Tibial nerve (tissue), 4 donors: Measurements from ENCODE around the gene GUK1.

Source experiments
- CTCF ChIP-seq, 5 experiments: fragments of 200-600 bp in 3 of 5; fragments of 450-650 bp in 2 of 5; sonication (generic) in 3 of 5; IDR thresholded peaks; one replicate each; pipeline ENCODE4 v1.5.1; 2016 to 2019; ENCODE audit warnings: antibody characterized with exemption in 5 of 5, mild to moderate bottlenecking in 3 of 5, moderate library complexity in 2 of 5
- EP300 ChIP-seq, 2 donors: sonication (generic); formaldehyde crosslinking; IDR thresholded peaks; one replicate each; pipeline ENCODE4 v1.6.1; 2017; ENCODE audit warnings: antibody characterized with exemption in 2 of 2, mild to moderate bottlenecking in 1 of 2
- POLR2A ChIP-seq, 2 donors: fragments of 450-650 bp; IDR thresholded peaks; one replicate each; pipeline ENCODE4 v1.6.1; 2017; ENCODE audit warnings: antibody characterized with exemption in 2 of 2, mild to moderate bottlenecking in 2 of 2, moderate library complexity in 2 of 2

DNA sequence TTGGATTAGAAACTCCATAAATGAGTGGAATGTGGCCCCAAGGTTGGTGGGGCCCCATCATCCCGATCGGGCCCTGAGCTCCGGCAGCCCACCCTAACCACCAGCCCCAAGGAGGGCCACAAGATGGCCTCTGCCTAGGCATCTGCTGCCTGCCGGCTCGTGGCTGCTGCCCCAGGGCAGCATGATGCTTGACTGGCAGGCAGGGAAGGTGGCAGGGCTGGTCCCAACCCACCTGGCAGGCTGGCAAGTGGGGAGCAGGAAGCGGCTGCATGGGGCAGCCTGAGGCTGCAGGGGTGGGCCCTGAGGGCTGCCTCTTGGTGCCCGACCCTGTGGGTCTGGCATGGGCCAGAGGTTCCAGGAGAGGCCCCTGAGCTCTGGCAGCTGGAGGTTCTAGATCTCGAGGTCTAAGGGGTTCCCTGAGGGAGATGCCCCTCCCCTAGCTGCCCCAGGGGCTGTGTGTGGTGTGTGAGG is 8.9 kb downstream of the GUK1 start:
- no peak for TF ChIP-seq CTCF (IDR thresholded peaks at IDR 0.05)
- TF ChIP-seq POLR2A (IDR thresholded peaks at IDR 0.05), result no peak
- TF ChIP-seq EP300 (IDR thresholded peaks at IDR 0.05), result no peak
